ENCODE measurements around the gene MAD1L1. TPM values are rescaled to one million over a fixed set of nuclear protein-coding genes. Genes with fewer than 3 reads are reported as not detected.

Gene MAD1L1
- polyA plus RNA-seq, 6 donors from 2014 or later = 109 to 209 (median 158) TPM

- no peak for DNase-seq
- Mint-ChIP-seq H3K27me3 (peaks cover 0 to 4% (median 0%) of the 10 kb centered on the region in 3 donors), H3K4me1 (peaks cover 0 to 2% (median 0%) of the 10 kb centered on the region in 3 donors), H3K36me3 (no peaks in the 10 kb centered on the region), H3K4me3 (no peak overlapping the region), H3K27ac (no peak overlapping the region), H3K9me3 (no peaks in the 10 kb centered on the region)
- ATAC-seq (ENCODE audit: low read depth in 2 of 2) = no peak
Measured at GRCh38 chr7:1809601-1810258, 423.0 kb downstream of the MAD1L1 start.

- Mint-ChIP-seq H3K36me3 (no peaks in the 10 kb centered on the region), H3K27me3 (peaks cover 0 to 6% (median 0%) of the 10 kb centered on the region in 3 donors), H3K4me1 (peaks cover 0 to 2% (median 0%) of the 10 kb centered on the region in 3 donors), H3K27ac (no peak overlapping the region), H3K9me3 (no peaks in the 10 kb centered on the region), H3K4me3 (no peak overlapping the region)
- DNase-seq (no peak), ATAC-seq (ENCODE audit: low read depth in 2 of 2) (no peak)
Measured at GRCh38 chr7:1809070-1809469, 423.7 kb downstream of the MAD1L1 start.

GRCh38 chr7:1807821-1808600 is 424.7 kb downstream of the MAD1L1 start:
- no peak for ATAC-seq (ENCODE audit: low read depth in 2 of 2)
- Mint-ChIP-seq H3K27me3 (peaks cover 6 to 9% (median 6%) of the 10 kb centered on the region in 3 donors), H3K9me3 (peaks cover 0 to 3% (median 0%) of the 10 kb centered on the region in 7 donors), H3K36me3 (no peaks in the 10 kb centered on the region), H3K27ac (no peak overlapping the region), H3K4me3 (no peak overlapping the region), H3K4me1 (peaks cover 0 to 2% (median 0%) of the 10 kb centered on the region in 3 donors)
- no peak for DNase-seq

- Mint-ChIP-seq H3K27me3 (peaks cover 6 to 14% (median 6%) of the 10 kb centered on the region in 3 donors), H3K4me1 (no peaks in the 10 kb centered on the region), H3K27ac (peak overlapping the region in 1 of 6 donors; percentile 73)
Measured at GRCh38 chr7:1806354-1806753, 426.4 kb downstream of the MAD1L1 start.

GRCh38 chr7:1804310-1804709 is 428.4 kb downstream of the MAD1L1 start:
- Mint-ChIP-seq H3K27ac (no peak overlapping the region), H3K4me1 (peaks cover 0 to 2% (median 0%) of the 10 kb centered on the region in 3 donors), H3K4me3 (no peak overlapping the region), H3K9me3 (peaks cover 0 to 5% (median 2%) of the 10 kb centered on the region in 7 donors), H3K27me3 (peaks cover 6 to 14% (median 6%) of the 10 kb centered on the region in 3 donors), H3K36me3 (no peaks in the 10 kb centered on the region)
- DNase-seq (no peak), ATAC-seq (ENCODE audit: low read depth in 2 of 2) (no peak)

More at GRCh38 chr7:1806354-1806753, 426.4 kb downstream of the MAD1L1 start:
- H3K36me3 Mint-ChIP-seq = no peaks in the 10 kb centered on the region
- no peak for DNase-seq
- no peak overlapping the region for H3K4me3 Mint-ChIP-seq
- H3K9me3 Mint-ChIP-seq = peaks cover 0 to 3% (median 0%) of the 10 kb centered on the region in 7 donors
- ATAC-seq (ENCODE audit: low read depth in 2 of 2) = no peak

- ATAC-seq (ENCODE audit: low read depth in 2 of 2) = no peak
- Mint-ChIP-seq H3K27me3 (peaks cover 6 to 14% (median 6%) of the 10 kb centered on the region in 3 donors), H3K27ac (peak overlapping the region in 1 of 6 donors; percentile 17), H3K9me3 (peaks cover 0 to 5% (median 2%) of the 10 kb centered on the region in 7 donors), H3K36me3 (no peaks in the 10 kb centered on the region), H3K4me1 (peaks cover 0 to 2% (median 0%) of the 10 kb centered on the region in 3 donors), H3K4me3 (no peak overlapping the region)
- no peak for DNase-seq
Measured at GRCh38 chr7:1802899-1803298, 429.8 kb downstream of the MAD1L1 start.

- Mint-ChIP-seq H3K4me3 (no peak overlapping the region), H3K36me3 (peaks cover 4 to 6% of the 10 kb centered on the region in 2 donors), H3K27ac (no peak overlapping the region), H3K27me3 (peaks cover 7 to 19% (median 12%) of the 10 kb centered on the region in 3 donors), H3K9me3 (peaks cover 2 to 14% (median 6%) of the 10 kb centered on the region in 7 donors), H3K4me1 (peaks cover 0 to 2% (median 0%) of the 10 kb centered on the region in 3 donors)
- ATAC-seq (ENCODE audit: low read depth in 2 of 2) (no peak), DNase-seq (no peak)
Measured at GRCh38 chr7:1800902-1801301, 431.8 kb downstream of the MAD1L1 start.

- Mint-ChIP-seq H3K4me3 (no peak overlapping the region), H3K9me3 (peaks cover 17 to 41% (median 29%) of the 10 kb centered on the region in 7 donors), H3K27ac (no peak overlapping the region), H3K4me1 (peaks cover 0 to 2% (median 0%) of the 10 kb centered on the region in 3 donors), H3K27me3 (peaks cover 10 to 30% (median 21%) of the 10 kb centered on the region in 3 donors), H3K36me3 (peaks cover 17 to 33% of the 10 kb centered on the region in 2 donors)
- ATAC-seq (ENCODE audit: low read depth in 2 of 2) (no peak), DNase-seq (no peak)
Measured at GRCh38 chr7:1798191-1798590, 434.6 kb downstream of the MAD1L1 start.

- Mint-ChIP-seq H3K27ac (no peak overlapping the region), H3K27me3 (peaks cover 16 to 33% (median 27%) of the 10 kb centered on the region in 3 donors), H3K4me3 (peak overlapping the region in 1 of 8 donors; percentile 37), H3K4me1 (peaks cover 0 to 2% (median 0%) of the 10 kb centered on the region in 3 donors), H3K36me3 (peaks cover 17 to 40% of the 10 kb centered on the region in 2 donors), H3K9me3 (peaks cover 17 to 52% (median 35%) of the 10 kb centered on the region in 7 donors)
- ATAC-seq (ENCODE audit: low read depth in 2 of 2) (no peak), DNase-seq (no peak)
Measured at GRCh38 chr7:1794888-1795542, 437.7 kb downstream of the MAD1L1 start.

- no peak overlapping the region for H3K4me3 Mint-ChIP-seq
- ATAC-seq (ENCODE audit: low read depth in 2 of 2) = no peak
- H3K36me3 Mint-ChIP-seq = peaks cover 0 to 29% of the 10 kb centered on the region in 2 donors
- no peak for DNase-seq
- no peaks in the 10 kb centered on the region for H3K4me1 Mint-ChIP-seq
- H3K27ac Mint-ChIP-seq = no peak overlapping the region
- peaks cover 17 to 45% (median 31%) of the 10 kb centered on the region in 3 donors for H3K27me3 Mint-ChIP-seq
- peaks cover 7 to 31% (median 23%) of the 10 kb centered on the region in 7 donors for H3K9me3 Mint-ChIP-seq
Measured at GRCh38 chr7:1787681-1788235, 445.0 kb downstream of the MAD1L1 start.

- no peak overlapping the region for H3K27ac Mint-ChIP-seq
- H3K4me1 Mint-ChIP-seq = no peaks in the 10 kb centered on the region
- H3K27me3 Mint-ChIP-seq = peaks cover 12 to 41% (median 31%) of the 10 kb centered on the region in 3 donors
- H3K36me3 Mint-ChIP-seq = peaks cover 0 to 24% of the 10 kb centered on the region in 2 donors
- peaks cover 7 to 26% (median 21%) of the 10 kb centered on the region in 7 donors for H3K9me3 Mint-ChIP-seq
- DNase-seq (no peak), ATAC-seq (ENCODE audit: low read depth in 2 of 2) (no peak)
- no peak overlapping the region for H3K4me3 Mint-ChIP-seq
Measured at GRCh38 chr7:1787241-1787640, 445.5 kb downstream of the MAD1L1 start.

GRCh38 chr7:1785839-1786238 is 446.9 kb downstream of the MAD1L1 start:
- DNase-seq (no peak), ATAC-seq (ENCODE audit: low read depth in 2 of 2) (no peak)
- Mint-ChIP-seq H3K36me3 (peaks cover 0 to 22% of the 10 kb centered on the region in 2 donors), H3K27me3 (peaks cover 12 to 46% (median 38%) of the 10 kb centered on the region in 3 donors), H3K9me3 (peaks cover 7 to 20% (median 15%) of the 10 kb centered on the region in 7 donors), H3K4me1 (no peaks in the 10 kb centered on the region), H3K4me3 (peak overlapping the region in 1 of 8 donors; percentile 40), H3K27ac (no peak overlapping the region)

- H3K9me3 Mint-ChIP-seq = peaks cover 7 to 33% (median 24%) of the 10 kb centered on the region in 7 donors
- no peaks in the 10 kb centered on the region for H3K4me1 Mint-ChIP-seq
- H3K4me3 Mint-ChIP-seq = no peak overlapping the region
- no peak for ATAC-seq (ENCODE audit: low read depth in 2 of 2)
- peaks cover 17 to 39% (median 35%) of the 10 kb centered on the region in 3 donors for H3K27me3 Mint-ChIP-seq
- peak overlapping the region in 2 of 6 donors; percentile 16 to 42 for H3K27ac Mint-ChIP-seq
- H3K36me3 Mint-ChIP-seq = peaks cover 0 to 28% of the 10 kb centered on the region in 2 donors
- DNase-seq = no peak
Measured at GRCh38 chr7:1781369-1781768, 451.4 kb downstream of the MAD1L1 start.

All from naive B cell (primary cell).